ENCODE data around the gene BMPR1A. TPM values are rescaled to one million over a fixed set of nuclear protein-coding genes. Genes with fewer than 3 reads are reported as not detected.

BMPR1A gene
- total and polyA plus RNA-seq, 2 of the 13 experiments (the other 11 are each of a cell fraction or from before 2014, with no cell fraction given): 17.8 to 44.2 TPM

- TF ChIP-seq GMEB2 (CRISPR knock-in tag; IDR thresholded peaks at IDR 0.05; ENCODE audit: low read depth): no peak
These were observed 143.4 kb downstream of the BMPR1A start (continued) for GRCh38 chr10:86899670-86900276.

- no peak overlapping the region for H3K4me2 ChIP-seq (ENCODE audit: low read depth, low read length)
- peaks cover 12 to 44% of the 10 kb centered on the region in 2 experiments for H3K36me3 ChIP-seq (replicated peaks in 1 of 2; ENCODE audit: control insufficient read depth in 1 of 2, insufficient read depth in 2 of 2, low read length in 2 of 2)
- intact Hi-C loops (cut with micrococcal nuclease; ENCODE audit: unreplicated experiment): no loop called here
- H3K27me3 ChIP-seq (ENCODE audit: control insufficient read depth in 1 of 2, insufficient read depth in 2 of 2, low read length in 2 of 2): no peaks in the 10 kb centered on the region
- no peaks in the 10 kb centered on the region for H3K9me3 ChIP-seq (ENCODE audit: low read length)
- no TSS peak for BruUV-seq (replicated peaks)
- H3K27ac ChIP-seq (ENCODE audit: extremely low read length, insufficient read depth, low read length): no peak overlapping the region
- H4K20me1 ChIP-seq (ENCODE audit: insufficient read depth, low read length): no peaks in the 10 kb centered on the region; the same call in 1 of the 2 replicates
- H3K4me1 ChIP-seq (ENCODE audit: insufficient read depth, low read length): no peaks in the 10 kb centered on the region
- no peak overlapping the region for H2AFZ ChIP-seq (ENCODE audit: low read length)
- no peak overlapping the region for H3K4me3 ChIP-seq (replicated peaks in 1 of 3; ENCODE audit: insufficient read depth in 1 of 3, low read depth in 2 of 3, low read length in 3 of 3)
- ChIA-PET POLR2A (no interaction called here), CTCF (ENCODE audit: low intra/inter-chr PET ratio, low total read pairs) (interaction anchor here (3.2 to 3.8 kb wide), 2 partner anchors 190 to 213 kb away, joined by 17 to 31 read pairs; no protein-coding TSS in a partner anchor)
- in situ Hi-C loops (cut with HindIII; ENCODE audit: extremely low pct_ligation_motif_present, low pct_unique_long_range_greater_than_20kb): loop anchor here (5.0 kb wide), 1 partner anchor 204 kb away; no protein-coding TSS in a partner anchor
- ATAC-seq: no peak
- no peak for TF ChIP-seq CC2D1A (CRISPR knock-in tag; IDR thresholded peaks at IDR 0.05)
- H3K9ac ChIP-seq (ENCODE audit: insufficient read depth, low read depth, low read length): no peak overlapping the region
- H3K79me2 ChIP-seq (ENCODE audit: insufficient read depth, low read length): no peaks in the 10 kb centered on the region
- no peak for FAIRE-seq
- DNase-seq (ENCODE audit: low spot score): no peak
- WGBS (ENCODE audit: low lambda C conversion rate): 100% methylated on average over 1 of the region's 2 CpGs
These were observed 144.5 kb downstream of the BMPR1A start for GRCh38 chr10:86900955-86901354.

GRCh38 chr10:86904600-86904999 is 148.2 kb downstream of the BMPR1A start:
- H3K9me3 ChIP-seq (ENCODE audit: low read length): no peaks in the 10 kb centered on the region
- in situ Hi-C loops (cut with HindIII; ENCODE audit: extremely low pct_ligation_motif_present, low pct_unique_long_range_greater_than_20kb) (loop anchor here (5.0 kb wide), 1 partner anchor 207 kb away; no protein-coding TSS in a partner anchor), intact Hi-C loops (cut with micrococcal nuclease; ENCODE audit: unreplicated experiment) (no loop called here)
- no peak for ATAC-seq
- no peaks in the 10 kb centered on the region for H3K27me3 ChIP-seq (ENCODE audit: control insufficient read depth in 1 of 2, insufficient read depth in 2 of 2, low read length in 2 of 2)
- H3K36me3 ChIP-seq (replicated peaks in 1 of 2; ENCODE audit: control insufficient read depth in 1 of 2, insufficient read depth in 2 of 2, low read length in 2 of 2): peaks cover 11 to 54% of the 10 kb centered on the region in 2 experiments
- no peak overlapping the region for H3K9ac ChIP-seq (ENCODE audit: insufficient read depth, low read depth, low read length)
- POLR2A ChIA-PET: no interaction called here
- H3K4me2 ChIP-seq (ENCODE audit: low read depth, low read length): no peak overlapping the region
- H3K4me3 ChIP-seq (replicated peaks in 1 of 3; ENCODE audit: insufficient read depth in 1 of 3, low read depth in 2 of 3, low read length in 3 of 3): no peak overlapping the region
- CTCF ChIA-PET (ENCODE audit: low intra/inter-chr PET ratio, low total read pairs): no interaction called here
- WGBS (ENCODE audit: low lambda C conversion rate): 97% methylated on average over 2 of the region's 2 CpGs
- H3K79me2 ChIP-seq (ENCODE audit: insufficient read depth, low read length): no peaks in the 10 kb centered on the region
- no peak for FAIRE-seq
- no peaks in the 10 kb centered on the region for H4K20me1 ChIP-seq (ENCODE audit: insufficient read depth, low read length)
- BruUV-seq (replicated peaks): no TSS peak
- no peak overlapping the region for H2AFZ ChIP-seq (ENCODE audit: low read length)
- H3K4me1 ChIP-seq (ENCODE audit: insufficient read depth, low read length): no peaks in the 10 kb centered on the region
- no peak overlapping the region for H3K27ac ChIP-seq (ENCODE audit: extremely low read length, insufficient read depth, low read length)
- no peak for DNase-seq (ENCODE audit: low spot score)
- TF ChIP-seq IKZF5 (CRISPR knock-in tag; IDR thresholded peaks at IDR 0.05) (no peak), ZNF292 (CRISPR knock-in tag; IDR thresholded peaks at IDR 0.05; ENCODE audit: borderline replicate concordance, low read depth) (no peak), BRCA1 (CRISPR knock-in tag; IDR thresholded peaks at IDR 0.05) (no peak), PHF20 (CRISPR knock-in tag; IDR thresholded peaks at IDR 0.05) (no peak), ZNF350 (CRISPR knock-in tag; IDR thresholded peaks at IDR 0.05; ENCODE audit: borderline replicate concordance, low read depth) (no peak), DMAP1 (CRISPR knock-in tag; IDR thresholded peaks at IDR 0.05) (no peak), GMEB1 (CRISPR knock-in tag; IDR thresholded peaks at IDR 0.05; ENCODE audit: borderline replicate concordance) (no peak), ZNF207 (IDR thresholded peaks at IDR 0.05; ENCODE audit: borderline replicate concordance) (no peak)

All from HepG2 (cell line).